Amygdala (tissue), 56 donors: ENCODE results near the gene GPR171.
A peak's percentile ranks its signal among the peaks of the same experiment; 100 is the strongest.
"Not testable (repeated sequence)": the region's sequence is repeated elsewhere in the genome, so short reads cannot be mapped to it uniquely, and the experiment has no call there.

Experiments used
- DNase-seq, 56 donors: peaks; one replicate each; lab custom pipeline; 2025; lab: John Stamatoyannopoulos, UW

GPR171 gene

GRCh38 chr3:151203051-151203420 is at the start of gene GPR171:
TSS of gene GPR171 (minus strand) at chr3:151203216. CDS start at chr3:151199386, 3,830 bp downstream.
- no peak for DNase-seq

- no peak for DNase-seq
These were observed 45.8 kb upstream of the GPR171 start for GRCh38 chr3:151248772-151249337.

GRCh38 chr3:151242006-151242405 is 39.0 kb upstream of the GPR171 start:
- DNase-seq: not testable (repeated sequence)

GRCh38 chr3:151236736-151237135 is 33.7 kb upstream of the GPR171 start:
- no peak for DNase-seq

- DNase-seq: no peak
These were observed 33.3 kb upstream of the GPR171 start for GRCh38 chr3:151236316-151236715.

- DNase-seq: no peak
These were observed 31.8 kb upstream of the GPR171 start for GRCh38 chr3:151234825-151235224.

GRCh38 chr3:151232991-151233390 is 30.0 kb upstream of the GPR171 start:
- DNase-seq: no peak

GRCh38 chr3:151232403-151232802 is 29.4 kb upstream of the GPR171 start:
- DNase-seq: not testable (repeated sequence)

- no peak for DNase-seq
These were observed 27.6 kb upstream of the GPR171 start for GRCh38 chr3:151230646-151231045.

GRCh38 chr3:151228666-151229040 is 25.6 kb upstream of the GPR171 start:
- no peak for DNase-seq

GRCh38 chr3:151227807-151228665 is 25.0 kb upstream of the GPR171 start:
- DNase-seq: peak in 54 of 56 donors; percentile 5 to 85 (median 46)

GRCh38 chr3:151227266-151227806 is 24.3 kb upstream of the GPR171 start:
- peak in 1 of 56 donors; percentile 59 for DNase-seq

GRCh38 chr3:151226825-151227224 is 23.8 kb upstream of the GPR171 start:
- no peak for DNase-seq

GRCh38 chr3:151226088-151226563 is 23.1 kb upstream of the GPR171 start:
- no peak for DNase-seq

GRCh38 chr3:151225040-151225975 is 22.3 kb upstream of the GPR171 start:
- no peak for DNase-seq

GRCh38 chr3:151224268-151224866 is 21.4 kb upstream of the GPR171 start:
- DNase-seq: no peak

GRCh38 chr3:151219056-151219455 is 16.0 kb upstream of the GPR171 start:
- no peak for DNase-seq

- no peak for DNase-seq
These were observed 15.1 kb upstream of the GPR171 start for GRCh38 chr3:151218136-151218535.

- no peak for DNase-seq
These were observed 13.9 kb upstream of the GPR171 start for GRCh38 chr3:151216641-151217607.
